Fibroblast of lung (primary cell): ENCODE data around the gene DDX50. TPM values are rescaled to one million over a fixed set of nuclear protein-coding genes. Genes with fewer than 3 reads are reported as not detected.
"Not testable (repeated sequence)": the region's sequence is repeated elsewhere in the genome, so short reads cannot be mapped to it uniquely, and the experiment has no call there.

ENCODE experiments used
- DNase-seq, 2 donors: peaks; one replicate each; pipeline versions ENCODE4 v3.0.0 to v3.0.0-alpha.2; 2010; ENCODE audit warnings: low read depth in 2 of 2
- H2AFZ ChIP-seq: 2 replicates; pipeline ENCODE4 v1.5.1; 2012; ENCODE audit warnings: low read length, control low read depth, inconsistent platforms
- H3K27ac ChIP-seq: 2 replicates; pipeline ENCODE4 v1.5.1; 2011; ENCODE audit warnings: low read length, control low read depth; ENCODE audit not compliant: insufficient read depth
- H3K27me3 ChIP-seq: 2 replicates; pipeline ENCODE4 v1.5.1; 2011; ENCODE audit warnings: mild to moderate bottlenecking, low read length; ENCODE audit not compliant: control insufficient read depth, insufficient read depth
- H3K36me3 ChIP-seq: 2 replicates; pipeline ENCODE4 v1.5.1; 2011; ENCODE audit warnings: low read length; ENCODE audit not compliant: control insufficient read depth, insufficient read depth
- H3K4me1 ChIP-seq: 2 replicates; pipeline ENCODE4 v1.5.1; 2011; ENCODE audit warnings: low read length; ENCODE audit not compliant: control insufficient read depth, insufficient read depth; ENCODE audit errors: extremely low read depth
- H3K4me2 ChIP-seq: 2 replicates; pipeline ENCODE4 v1.5.1; 2011; ENCODE audit warnings: low read length, control low read depth; ENCODE audit not compliant: insufficient read depth; ENCODE audit errors: extremely low read depth
- H3K4me3 ChIP-seq, 4 experiments: fragments of 200-600 bp in 1 of 4; sonication (generic) in 1 of 4; replicated peaks in 1 of 4; 2 replicates each; pipeline ENCODE4 v1.5.1; 2011 to 2016; ENCODE audit warnings: low read length in 4 of 4, low read depth in 3 of 4, mild to moderate bottlenecking in 3 of 4, control low read depth in 2 of 4, inconsistent platforms in 1 of 4, mixed read lengths in 1 of 4; ENCODE audit not compliant: insufficient read depth in 1 of 4; ENCODE audit errors: control extremely low read depth in 1 of 4
- H3K79me2 ChIP-seq: 2 replicates; pipeline ENCODE4 v1.5.1; 2012; ENCODE audit warnings: mild to moderate bottlenecking, low read length, inconsistent platforms; ENCODE audit not compliant: control insufficient read depth, insufficient read depth
- H3K9ac ChIP-seq: 2 replicates; pipeline ENCODE4 v1.5.1; 2011; ENCODE audit warnings: mild to moderate bottlenecking, low read length, control low read depth; ENCODE audit not compliant: insufficient read depth
- H3K9me3 ChIP-seq: 2 replicates; pipeline ENCODE4 v1.5.1; 2012; ENCODE audit warnings: low read depth, low read length; ENCODE audit not compliant: control insufficient read depth, insufficient read depth
- H4K20me1 ChIP-seq: 2 replicates; pipeline ENCODE4 v1.5.1; 2011; ENCODE audit warnings: low read length; ENCODE audit not compliant: control insufficient read depth, insufficient read depth; ENCODE audit errors: extremely low read depth
- CTCF ChIP-seq, 2 donors: IDR thresholded peaks in 1 of 2; conservative IDR thresholded peaks in 1 of 2; 1 replicate in 1 of 2; 2 replicates in 1 of 2; pipeline ENCODE4 v1.5.1; 2011 to 2012; ENCODE audit warnings: low read length in 2 of 2, control low read depth in 1 of 2, inconsistent platforms in 1 of 2, low read depth in 1 of 2, mild to moderate bottlenecking in 1 of 2
- EZH2 ChIP-seq: IDR thresholded peaks from 2 replicates; pipeline ENCODE4 v1.5.1; 2012; ENCODE audit warnings: low read length, control low read depth, mild to moderate bottlenecking; ENCODE audit errors: missing control alignments
- polyA plus RNA-seq, 2 donors: library from polyadenylated mRNA; depleted of rRNA in 1 of 2; stranded (reverse) in 1 of 2; unstranded in 1 of 2; fragments of >200 nt; gene quantifications; 2 replicates each; pipeline ENCODE4 v1.2.1, GENCODE V29; 2011 to 2012; ENCODE audit warnings: missing spikeins in 1 of 2
- total RNA-seq: library from RNA; depleted of rRNA; stranded (reverse); fragments of >200 nt; gene quantifications from 2 replicates; pipeline ENCODE4 v1.2.1, GENCODE V29; 2014

The DDX50 gene
- total and polyA plus RNA-seq, 2 donors (not counting 1 experiment from before 2014, with no cell fraction given), result 48.6 to 69.7 TPM

- no peak overlapping the region for H3K4me2 ChIP-seq
- peak; percentile 21 to 32 for DNase-seq
- peaks cover 6% of the 10 kb centered on the region for H3K27me3 ChIP-seq
- H3K36me3 ChIP-seq, result no peaks in the 10 kb centered on the region
- TF ChIP-seq CTCF (conservative IDR thresholded peaks at IDR 0.05 in 1 of 2, IDR thresholded peaks at IDR 0.05 in 1 of 2; ENCODE audit: low read depth in 1 of 2, low read length in 2 of 2) (no peak), EZH2 (no peak)
- H3K27ac ChIP-seq, result no peak overlapping the region
- H3K79me2 ChIP-seq, result no peaks in the 10 kb centered on the region
- H3K4me3 ChIP-seq, result no peak overlapping the region
- H2AFZ ChIP-seq, result no peak overlapping the region
- no peaks in the 10 kb centered on the region for H3K9me3 ChIP-seq
- H3K4me1 ChIP-seq, result no peaks in the 10 kb centered on the region
- no peak overlapping the region for H3K9ac ChIP-seq
- H4K20me1 ChIP-seq, result no peaks in the 10 kb centered on the region
Measured at GRCh38 chr10:68861253-68861652, 39.9 kb upstream of the DDX50 start.

- DNase-seq, result no peak
- H3K4me3 ChIP-seq, result no peak overlapping the region
- no peaks in the 10 kb centered on the region for H3K9me3 ChIP-seq
- H2AFZ ChIP-seq, result no peak overlapping the region
- no peaks in the 10 kb centered on the region for H3K36me3 ChIP-seq
- no peak overlapping the region for H3K27ac ChIP-seq
- H3K27me3 ChIP-seq, result no peaks in the 10 kb centered on the region
- H3K9ac ChIP-seq, result no peak overlapping the region
- H3K4me1 ChIP-seq, result no peaks in the 10 kb centered on the region
- H3K4me2 ChIP-seq, result no peak overlapping the region
- no peak for TF ChIP-seq CTCF (conservative IDR thresholded peaks at IDR 0.05 in 1 of 2, IDR thresholded peaks at IDR 0.05 in 1 of 2; ENCODE audit: low read depth in 1 of 2, low read length in 2 of 2)
- no peak for TF ChIP-seq EZH2
- no peaks in the 10 kb centered on the region for H3K79me2 ChIP-seq
- H4K20me1 ChIP-seq, result no peaks in the 10 kb centered on the region
Measured at GRCh38 chr10:68864611-68865010, 36.5 kb upstream of the DDX50 start.

DNA sequence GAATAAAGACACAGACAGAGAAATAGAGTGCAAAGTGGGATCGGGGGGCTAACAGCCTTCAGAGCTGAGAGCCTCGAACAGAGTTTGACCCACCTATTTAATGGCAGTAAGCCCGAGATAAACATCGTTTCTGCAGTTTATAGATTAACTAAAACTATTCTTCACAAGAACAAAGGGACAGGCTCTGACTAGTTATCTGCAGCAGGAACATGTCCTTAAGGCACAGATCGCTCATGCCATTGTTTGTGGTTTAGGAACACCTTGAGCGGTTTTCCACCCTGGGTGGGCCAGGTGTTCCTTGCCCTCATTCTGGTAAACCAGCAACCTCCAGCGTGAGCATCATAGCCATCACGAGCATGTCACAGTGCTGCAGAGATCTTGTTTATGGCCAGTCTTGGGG lies 32.9 kb upstream of the DDX50 start:
- not testable (repeated sequence) for H4K20me1 ChIP-seq, H3K9me3 ChIP-seq, DNase-seq, H3K36me3 ChIP-seq, H3K4me3 ChIP-seq, H3K27me3 ChIP-seq, H3K4me1 ChIP-seq, H3K4me2 ChIP-seq, H2AFZ ChIP-seq, H3K9ac ChIP-seq, H3K79me2 ChIP-seq, H3K27ac ChIP-seq
